MM.1S (cell line): ENCODE data around the gene NIPBL.

ENCODE experiments used
- DNase-seq: peaks from one replicate; pipeline ENCODE4 v3.0.0-alpha.2; 2015
- H2AFZ ChIP-seq: fragments of 300-600 bp; sonication (generic); 2 replicates; pipeline ENCODE4 v1.6.0; 2016; ENCODE audit warnings: antibody characterized with exemption, low read length
- H3F3A ChIP-seq: fragments of 300-600 bp; sonication (generic); 2 replicates; pipeline ENCODE4 v1.6.1; 2016; ENCODE audit warnings: mild to moderate bottlenecking, antibody characterized with exemption, low read length, moderate library complexity, mixed read lengths; ENCODE audit not compliant: insufficient read depth
- H3K27ac ChIP-seq: fragments of 300-600 bp; sonication (generic); 2 replicates; pipeline ENCODE4 v1.5.1; 2016; ENCODE audit warnings: mild to moderate bottlenecking, low read length
- H3K27me3 ChIP-seq: fragments of 300-600 bp; sonication (generic); replicated peaks from 2 replicates; pipeline ENCODE4 v1.6.0; 2016; ENCODE audit warnings: low read length; ENCODE audit not compliant: insufficient read depth
- H3K36me3 ChIP-seq: fragments of 300-600 bp; sonication (generic); replicated peaks from 2 replicates; pipeline ENCODE4 v1.6.1; 2016; ENCODE audit warnings: mild to moderate bottlenecking, low read length, mixed read lengths; ENCODE audit not compliant: insufficient read depth
- H3K4me1 ChIP-seq: fragments of 300-600 bp; sonication (generic); 2 replicates; pipeline ENCODE4 v1.6.1; 2016; ENCODE audit warnings: low read length, mixed read lengths
- H3K4me2 ChIP-seq: fragments of 300-600 bp; sonication (generic); 2 replicates; pipeline ENCODE4 v1.6.0; 2016; ENCODE audit warnings: low read depth, low read length
- H3K4me3 ChIP-seq: fragments of 300-600 bp; sonication (generic); 2 replicates; pipeline ENCODE4 v1.5.1; 2016; ENCODE audit warnings: low read length, mixed read lengths
- H3K79me2 ChIP-seq: fragments of 300-600 bp; sonication (generic); 2 replicates; pipeline ENCODE4 v1.6.1; 2016; ENCODE audit warnings: mixed run types, low read length, mixed read lengths
- H3K9ac ChIP-seq: fragments of 300-600 bp; sonication (generic); 2 replicates; pipeline ENCODE4 v1.6.1; 2016; ENCODE audit warnings: low read length, mixed read lengths
- H3K9me2 ChIP-seq: fragments of 300-600 bp; sonication (generic); replicated peaks from 2 replicates; pipeline ENCODE4 v1.6.1; 2016; ENCODE audit warnings: mild to moderate bottlenecking, low read length, mixed read lengths; ENCODE audit not compliant: insufficient read depth
- H3K9me3 ChIP-seq: fragments of 300-600 bp; sonication (generic); replicated peaks from 2 replicates; pipeline ENCODE4 v1.6.1; 2016; ENCODE audit warnings: mild to moderate bottlenecking, low read length, mixed read lengths; ENCODE audit not compliant: insufficient read depth
- H4K20me1 ChIP-seq: fragments of 300-600 bp; sonication (generic); 2 replicates; pipeline ENCODE4 v1.6.1; 2016; ENCODE audit warnings: mild to moderate bottlenecking, low read length, moderate library complexity, mixed read lengths; ENCODE audit not compliant: insufficient read depth
- EZH2 ChIP-seq: fragments of 300-600 bp; sonication (generic); optimal IDR thresholded peaks from 2 replicates; pipeline ENCODE3; 2017; ENCODE audit warnings: low read depth, mild to moderate bottlenecking, antibody characterized with exemption, low read length, mixed read lengths
- EZH2phosphoT487 ChIP-seq: fragments of 300-600 bp; sonication (generic); IDR thresholded peaks from 2 replicates; pipeline ENCODE4 v1.6.1; 2018; ENCODE audit warnings: antibody characterized with exemption, low read length
- TF ChIP-seq, protein P1 (sequence below): fragments of 300-600 bp; sonication (generic); IDR thresholded peaks from 2 replicates; pipeline ENCODE4 v1.5.1; 2016; ENCODE audit warnings: antibody characterized with exemption, low read length, mixed read lengths

Gene NIPBL

DNA sequence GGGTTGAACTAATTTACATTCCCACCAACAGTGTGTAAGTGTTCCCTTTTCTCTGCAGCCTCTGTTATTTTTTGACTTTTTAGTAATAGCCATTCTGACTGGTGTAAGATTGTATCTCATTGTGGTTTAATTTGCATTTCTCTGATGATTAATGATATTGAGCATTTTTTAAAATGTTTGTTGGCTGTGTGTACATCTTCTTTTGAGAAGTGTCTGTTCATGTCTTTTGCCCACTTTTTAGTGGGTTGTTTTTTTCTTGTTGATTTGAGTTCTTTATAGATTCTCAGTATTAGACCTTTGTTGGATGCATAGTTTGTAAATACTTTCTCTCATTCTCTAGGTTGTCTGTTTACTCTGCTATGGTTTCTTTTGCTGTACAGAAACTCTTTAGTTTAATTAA is 101.6 kb downstream of the NIPBL start:
- H3K9me3 ChIP-seq, result no peaks in the 10 kb centered on the region
- H3K36me3 ChIP-seq, result peaks cover 11% of the 10 kb centered on the region; the same call in 1 of the 2 replicates
- no peak overlapping the region for H3K4me3 ChIP-seq
- no peak for TF ChIP-seq EZH2phosphoT487
- TF ChIP-seq, protein P1, sequence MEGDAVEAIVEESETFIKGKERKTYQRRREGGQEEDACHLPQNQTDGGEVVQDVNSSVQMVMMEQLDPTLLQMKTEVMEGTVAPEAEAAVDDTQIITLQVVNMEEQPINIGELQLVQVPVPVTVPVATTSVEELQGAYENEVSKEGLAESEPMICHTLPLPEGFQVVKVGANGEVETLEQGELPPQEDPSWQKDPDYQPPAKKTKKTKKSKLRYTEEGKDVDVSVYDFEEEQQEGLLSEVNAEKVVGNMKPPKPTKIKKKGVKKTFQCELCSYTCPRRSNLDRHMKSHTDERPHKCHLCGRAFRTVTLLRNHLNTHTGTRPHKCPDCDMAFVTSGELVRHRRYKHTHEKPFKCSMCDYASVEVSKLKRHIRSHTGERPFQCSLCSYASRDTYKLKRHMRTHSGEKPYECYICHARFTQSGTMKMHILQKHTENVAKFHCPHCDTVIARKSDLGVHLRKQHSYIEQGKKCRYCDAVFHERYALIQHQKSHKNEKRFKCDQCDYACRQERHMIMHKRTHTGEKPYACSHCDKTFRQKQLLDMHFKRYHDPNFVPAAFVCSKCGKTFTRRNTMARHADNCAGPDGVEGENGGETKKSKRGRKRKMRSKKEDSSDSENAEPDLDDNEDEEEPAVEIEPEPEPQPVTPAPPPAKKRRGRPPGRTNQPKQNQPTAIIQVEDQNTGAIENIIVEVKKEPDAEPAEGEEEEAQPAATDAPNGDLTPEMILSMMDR, result no peak
- TF ChIP-seq EZH2, result no peak
- peaks cover 44% of the 10 kb centered on the region for H3K79me2 ChIP-seq
- no peaks in the 10 kb centered on the region for H3K27me3 ChIP-seq
- H3K9me2 ChIP-seq, result no peaks in the 10 kb centered on the region
- no peaks in the 10 kb centered on the region for H3K4me1 ChIP-seq
- no peak for DNase-seq
- H3K4me2 ChIP-seq, result no peak overlapping the region
- H4K20me1 ChIP-seq, result peaks cover 5% of the 10 kb centered on the region; the same call in 1 of the 2 replicates
- no peak overlapping the region for H2AFZ ChIP-seq
- H3K9ac ChIP-seq, result no peak overlapping the region
- H3F3A ChIP-seq, result no peaks in the 10 kb centered on the region
- no peak overlapping the region for H3K27ac ChIP-seq

DNA sequence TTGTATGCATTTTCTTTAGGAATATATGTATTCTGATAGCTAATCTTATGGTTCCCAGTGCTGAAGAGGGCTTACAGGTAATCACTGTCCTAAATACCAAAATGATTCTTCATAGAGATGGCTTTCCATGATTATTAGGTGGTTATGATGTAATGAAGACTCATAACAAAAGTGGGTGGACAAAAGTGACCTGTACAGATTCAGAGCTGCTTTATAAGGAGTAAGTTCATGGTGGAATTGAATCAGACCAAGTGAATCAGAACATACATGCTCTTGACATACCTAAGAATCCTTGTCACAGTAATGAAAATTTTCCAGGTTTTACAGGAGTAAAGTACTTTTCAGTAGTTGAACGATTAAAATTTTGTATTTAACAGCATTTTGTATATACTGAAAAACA is 105.6 kb downstream of the NIPBL start:
- TF ChIP-seq EZH2, result no peak
- TF ChIP-seq, protein P1, result no peak
- TF ChIP-seq EZH2phosphoT487, result no peak
- Histone ChIP-seq H3K4me1 (no peaks in the 10 kb centered on the region), H3F3A (no peaks in the 10 kb centered on the region), H3K27me3 (no peaks in the 10 kb centered on the region), H3K9ac (no peak overlapping the region), H4K20me1 (no peaks in the 10 kb centered on the region), H3K9me3 (no peaks in the 10 kb centered on the region), H2AFZ (no peak overlapping the region), H3K27ac (no peak overlapping the region), H3K9me2 (no peaks in the 10 kb centered on the region), H3K79me2 (peaks cover 43% of the 10 kb centered on the region), H3K4me2 (no peak overlapping the region), H3K4me3 (no peak overlapping the region), H3K36me3 (no peaks in the 10 kb centered on the region)
- DNase-seq, result no peak

DNA sequence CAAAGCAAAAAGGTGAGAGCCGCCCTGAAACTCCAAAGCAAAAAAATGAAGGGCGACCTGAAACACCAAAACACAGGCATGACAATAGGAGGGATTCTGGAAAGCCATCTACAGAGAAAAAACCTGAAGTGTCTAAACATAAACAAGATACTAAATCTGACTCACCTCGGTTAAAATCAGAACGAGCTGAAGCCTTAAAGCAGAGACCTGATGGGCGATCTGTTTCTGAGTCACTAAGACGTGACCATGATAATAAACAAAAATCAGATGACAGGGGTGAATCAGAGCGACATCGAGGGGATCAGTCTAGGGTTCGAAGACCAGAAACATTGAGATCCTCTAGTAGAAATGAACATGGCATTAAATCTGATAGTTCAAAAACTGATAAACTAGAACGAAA is 108.8 kb downstream of the NIPBL start:
- no peaks in the 10 kb centered on the region for H3K9me3 ChIP-seq
- DNase-seq, result no peak
- no peak overlapping the region for H3K9ac ChIP-seq
- no peak overlapping the region for H3K27ac ChIP-seq
- no peaks in the 10 kb centered on the region for H3F3A ChIP-seq
- H3K4me1 ChIP-seq, result no peaks in the 10 kb centered on the region
- H3K79me2 ChIP-seq, result peaks cover 20% of the 10 kb centered on the region
- H2AFZ ChIP-seq, result no peak overlapping the region
- no peaks in the 10 kb centered on the region for H4K20me1 ChIP-seq
- no peak overlapping the region for H3K4me2 ChIP-seq
- TF ChIP-seq, protein P1, result no peak
- TF ChIP-seq EZH2phosphoT487 (no peak), EZH2 (no peak)
- no peak overlapping the region for H3K4me3 ChIP-seq
- H3K9me2 ChIP-seq, result no peaks in the 10 kb centered on the region
- H3K27me3 ChIP-seq, result no peaks in the 10 kb centered on the region
- H3K36me3 ChIP-seq, result no peaks in the 10 kb centered on the region
